NT2/D1 (cell line): Measurements from ENCODE around the gene GSX1.

Experiments
- DNase-seq: peaks from one replicate; pipeline ENCODE4 v3.0.0-alpha.2; 2011; ENCODE audit warnings: low read depth, low spot score
- H3K27me3 ChIP-seq: 2 replicates; pipeline ENCODE4 v1.6.0; 2011; ENCODE audit warnings: mild to moderate bottlenecking; ENCODE audit not compliant: insufficient read length, insufficient read depth
- H3K36me3 ChIP-seq: 2 replicates; pipeline ENCODE4 v1.6.1; 2011; ENCODE audit warnings: mild to moderate bottlenecking, low read length, mixed read lengths; ENCODE audit not compliant: insufficient read depth, insufficient read length
- H3K4me1 ChIP-seq: 2 replicates; pipeline ENCODE4 v1.5.1; 2011; ENCODE audit not compliant: insufficient read depth, insufficient read length
- H3K4me3 ChIP-seq: 2 replicates; pipeline ENCODE4 v1.5.1; 2011; ENCODE audit warnings: low read depth; ENCODE audit not compliant: insufficient read length
- H3K9ac ChIP-seq: 2 replicates; pipeline ENCODE4 v1.6.0; 2011; ENCODE audit warnings: low read depth; ENCODE audit not compliant: insufficient read length
- H3K9me3 ChIP-seq: 2 replicates; pipeline ENCODE4 v1.5.1; 2011; ENCODE audit warnings: mild to moderate bottlenecking, low read length; ENCODE audit not compliant: insufficient read depth
- SUZ12 ChIP-seq: IDR thresholded peaks from 2 replicates; pipeline ENCODE4 v1.6.1; 2011; ENCODE audit not compliant: insufficient read length, insufficient read depth; ENCODE audit errors: extremely low read depth
- YY1 ChIP-seq: IDR thresholded peaks from 2 replicates; pipeline ENCODE4 v1.6.1; 2011; ENCODE audit not compliant: insufficient read length, insufficient read depth
- ZNF274 ChIP-seq: IDR thresholded peaks from 2 replicates; pipeline ENCODE4 v1.6.1; 2011; ENCODE audit warnings: mild to moderate bottlenecking, low read depth, low read length

GSX1 gene

DNA sequence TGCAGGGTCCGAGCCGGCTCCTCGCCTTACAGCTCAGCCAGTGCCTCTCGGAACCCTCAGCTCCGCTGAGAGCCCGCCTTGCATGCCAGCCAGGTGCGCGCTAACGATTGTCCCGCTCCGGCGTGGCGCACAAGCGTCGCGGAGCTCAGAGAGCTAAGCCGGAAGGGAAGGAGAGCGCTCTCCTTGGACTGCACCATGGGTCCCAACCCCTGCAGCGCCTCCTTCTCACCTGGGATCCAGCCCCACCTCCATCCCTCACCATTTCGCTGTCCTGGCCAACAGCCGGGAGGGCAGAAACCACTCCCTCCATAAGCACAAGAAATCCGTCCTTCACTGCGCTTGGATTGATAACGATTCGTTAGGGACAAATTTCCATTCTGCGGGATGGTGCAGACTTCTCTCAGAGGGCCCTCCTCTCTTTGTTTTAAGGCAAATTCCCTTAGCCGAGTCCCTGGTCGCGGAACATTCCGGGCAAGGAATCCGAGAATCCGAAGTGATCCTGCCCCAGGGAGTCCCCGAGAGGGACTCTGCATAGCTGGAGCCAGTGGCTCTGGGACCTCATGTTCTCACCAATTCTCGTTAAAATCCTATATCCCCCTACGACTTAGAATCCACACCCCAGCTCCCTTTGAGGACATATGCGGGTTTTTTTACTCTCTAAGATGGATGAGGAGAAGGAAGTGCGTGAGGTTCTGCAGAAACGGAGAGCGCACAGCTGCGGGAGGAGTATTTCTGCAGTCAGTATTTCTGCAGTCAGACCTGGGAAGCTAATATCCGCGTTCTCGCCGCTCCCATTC, 2.8 kb downstream of the GSX1 start:
- Histone ChIP-seq H3K27me3 (peaks cover 99% of the 10 kb centered on the region), H3K9ac (no peak overlapping the region), H3K36me3 (no peaks in the 10 kb centered on the region), H3K4me1 (peaks cover 10% of the 10 kb centered on the region), H3K4me3 (no peak overlapping the region), H3K9me3 (no peaks in the 10 kb centered on the region)
- DNase-seq = no peak
- no peak for TF ChIP-seq YY1

DNA sequence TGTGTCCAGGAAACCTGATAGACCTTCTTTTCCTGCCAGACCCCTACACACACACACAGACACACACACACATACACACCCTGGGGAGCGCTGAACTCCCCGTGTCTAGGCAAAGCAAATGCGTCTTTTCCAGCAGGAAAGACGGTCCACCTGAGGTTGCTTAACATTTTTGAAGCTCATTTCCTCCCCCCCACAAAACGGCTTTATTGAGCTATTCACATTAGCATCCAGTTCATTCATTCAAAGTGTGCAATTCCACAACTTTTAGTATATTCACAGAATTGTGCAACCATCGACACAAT, 3.4 kb downstream of the GSX1 start:
- Histone ChIP-seq H3K4me3 (no peak overlapping the region), H3K27me3 (peaks cover 100% of the 10 kb centered on the region), H3K9me3 (no peaks in the 10 kb centered on the region), H3K9ac (no peak overlapping the region), H3K4me1 (peaks cover 10% of the 10 kb centered on the region), H3K36me3 (no peaks in the 10 kb centered on the region)
- TF ChIP-seq SUZ12 (peak; percentile 46), ZNF274 (no peak)
- no peak for DNase-seq

DNA sequence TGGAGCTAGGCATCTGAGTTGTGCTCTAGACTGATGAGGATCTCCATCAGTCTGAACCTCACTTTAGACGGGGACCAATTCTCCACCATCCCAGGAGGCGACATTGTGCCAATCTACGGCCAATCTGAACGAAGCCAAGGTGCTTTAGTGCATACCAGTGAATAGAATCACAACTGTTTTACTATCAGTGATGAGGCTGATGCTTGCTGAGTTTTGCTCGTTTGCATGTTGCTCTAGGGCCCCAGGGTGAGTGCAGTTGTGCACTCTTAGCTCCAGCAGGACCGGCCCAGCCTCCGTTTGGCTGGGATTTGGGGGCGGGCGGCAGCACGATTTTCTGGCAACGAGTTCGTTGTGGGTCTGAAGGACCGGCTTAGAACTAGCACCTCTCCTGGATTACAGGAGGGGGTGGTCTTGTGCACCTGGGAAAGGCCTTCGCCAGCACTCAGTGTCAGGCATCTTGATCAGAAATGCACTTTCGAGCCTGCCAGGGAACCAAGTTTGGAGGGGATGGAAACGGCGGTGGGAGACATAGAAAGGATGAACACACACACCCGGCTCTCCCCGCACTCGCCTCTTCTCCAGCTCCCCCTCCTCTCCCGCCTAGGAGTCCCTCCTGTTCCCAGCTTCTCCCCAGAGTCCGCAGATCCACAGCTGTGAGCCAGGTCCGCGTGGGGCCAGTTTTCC, 4.4 kb downstream of the GSX1 start:
- Histone ChIP-seq H3K4me1 (peaks cover 10% of the 10 kb centered on the region), H3K36me3 (no peaks in the 10 kb centered on the region), H3K27me3 (peaks cover 99% of the 10 kb centered on the region), H3K4me3 (peak overlapping the region; percentile 15), H3K9ac (peak overlapping the region; percentile 32), H3K9me3 (no peaks in the 10 kb centered on the region)
- no peak for DNase-seq
- TF ChIP-seq SUZ12 (no peak), ZNF274 (no peak), YY1 (no peak)

DNA sequence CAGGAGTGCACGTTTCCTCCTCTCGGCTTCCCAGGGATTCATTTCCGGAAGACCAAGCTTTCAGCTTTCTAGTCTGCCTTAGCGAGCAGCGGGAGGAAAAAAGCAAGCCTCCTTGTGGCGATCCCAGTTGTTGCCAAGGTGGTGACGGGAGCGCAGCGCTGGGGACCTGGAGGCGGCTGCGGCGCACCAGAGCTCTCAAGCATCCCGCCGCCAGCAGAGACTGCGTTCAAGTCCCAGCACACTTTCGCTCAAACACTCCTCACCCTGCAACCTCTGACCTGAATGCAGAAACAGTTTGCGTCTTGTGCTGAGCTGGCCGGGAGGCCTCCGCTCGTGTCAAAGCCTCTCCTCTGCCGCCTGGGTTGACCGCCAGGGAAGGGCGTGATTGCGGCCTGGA, 4.9 kb downstream of the GSX1 start:
- H3K36me3 ChIP-seq = no peaks in the 10 kb centered on the region
- H3K9ac ChIP-seq = peak overlapping the region; percentile 32
- H3K9me3 ChIP-seq = no peaks in the 10 kb centered on the region
- peaks cover 10% of the 10 kb centered on the region for H3K4me1 ChIP-seq
- peak; percentile 57 for DNase-seq
- H3K27me3 ChIP-seq = peaks cover 96% of the 10 kb centered on the region
- H3K4me3 ChIP-seq = peak overlapping the region; percentile 15
- TF ChIP-seq YY1 (no peak), ZNF274 (no peak), SUZ12 (peak; percentile 75)

DNA sequence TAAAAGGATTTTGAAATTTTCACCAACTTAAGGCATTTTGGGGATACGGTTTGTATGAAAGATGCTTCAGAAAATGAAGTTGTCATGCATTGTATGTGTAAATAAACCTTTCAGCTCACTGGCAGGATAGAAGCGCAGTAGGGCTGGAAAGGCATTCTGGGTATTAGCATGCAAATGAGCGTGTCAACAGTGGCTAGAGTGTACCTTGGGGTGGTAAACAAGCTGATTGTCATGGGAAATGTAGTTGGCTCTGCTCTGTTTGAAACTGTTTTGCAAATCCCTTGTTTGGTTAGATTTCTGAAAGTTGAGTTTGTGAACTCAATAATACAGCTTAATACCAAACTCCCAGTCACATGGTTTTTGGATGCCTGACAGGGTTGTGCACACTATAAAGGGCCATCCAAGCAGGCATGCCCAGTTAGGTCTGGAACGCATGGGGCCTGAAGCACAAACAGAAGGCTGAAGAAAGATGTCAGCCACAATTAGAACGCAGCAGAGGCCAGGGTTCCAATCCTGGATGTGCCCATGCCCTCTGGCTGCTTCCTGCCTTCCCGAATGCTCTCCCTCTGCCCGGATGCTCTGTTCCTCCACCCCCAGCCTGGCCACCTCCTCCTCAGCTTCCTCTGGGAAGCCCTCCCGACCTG, 14.6 kb downstream of the GSX1 start:
- no peak overlapping the region for H3K9ac ChIP-seq
- TF ChIP-seq ZNF274 (no peak), SUZ12 (no peak), YY1 (no peak)

DNA sequence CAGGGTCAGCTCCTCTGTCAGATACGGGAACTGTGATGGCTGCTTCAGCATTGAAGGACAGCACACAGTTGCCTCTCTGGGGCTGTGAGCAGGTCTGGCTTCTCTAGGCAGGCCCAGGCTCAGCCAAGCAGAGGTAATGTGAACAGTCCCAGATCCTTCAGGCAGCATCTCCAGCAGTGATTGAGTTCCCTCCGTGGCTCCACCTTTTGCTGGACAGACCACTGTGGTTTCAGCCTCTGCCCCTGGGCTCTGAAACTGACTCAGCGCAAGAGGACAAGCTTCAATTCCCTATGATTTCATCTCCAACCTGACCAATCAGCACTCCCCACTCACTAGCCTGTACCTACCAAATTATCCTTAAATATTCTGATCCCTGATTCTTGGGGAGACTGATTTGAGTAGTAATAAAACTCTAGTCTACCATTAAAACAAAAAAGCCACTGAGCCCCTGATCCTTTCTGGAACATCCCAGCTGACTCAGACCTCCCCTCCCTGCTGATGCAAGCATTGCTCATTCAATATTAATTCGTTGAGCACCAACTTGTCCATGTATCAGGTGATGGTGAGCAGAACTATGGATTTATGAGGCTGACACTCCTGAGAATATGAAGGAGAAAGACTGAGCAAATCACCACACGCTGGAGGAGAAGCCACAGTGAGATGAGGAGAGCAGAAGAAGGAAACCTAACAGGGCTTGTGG, 16.7 kb downstream of the GSX1 start:
- Histone ChIP-seq H3K9ac (no peak overlapping the region), H3K4me3 (no peak overlapping the region), H3K9me3 (no peaks in the 10 kb centered on the region), H3K4me1 (peaks cover 10% of the 10 kb centered on the region), H3K27me3 (peaks cover 15% of the 10 kb centered on the region), H3K36me3 (no peaks in the 10 kb centered on the region)
- DNase-seq = no peak
- no peak for TF ChIP-seq ZNF274
- no peak for TF ChIP-seq YY1

More for the DNA sequence above, 14.6 kb downstream of the GSX1 start:
- H3K27me3 ChIP-seq = peaks cover 12% of the 10 kb centered on the region
- no peak overlapping the region for H3K4me3 ChIP-seq
- no peaks in the 10 kb centered on the region for H3K36me3 ChIP-seq
- H3K9me3 ChIP-seq = no peaks in the 10 kb centered on the region
- H3K4me1 ChIP-seq = peaks cover 10% of the 10 kb centered on the region
- DNase-seq = no peak

DNA sequence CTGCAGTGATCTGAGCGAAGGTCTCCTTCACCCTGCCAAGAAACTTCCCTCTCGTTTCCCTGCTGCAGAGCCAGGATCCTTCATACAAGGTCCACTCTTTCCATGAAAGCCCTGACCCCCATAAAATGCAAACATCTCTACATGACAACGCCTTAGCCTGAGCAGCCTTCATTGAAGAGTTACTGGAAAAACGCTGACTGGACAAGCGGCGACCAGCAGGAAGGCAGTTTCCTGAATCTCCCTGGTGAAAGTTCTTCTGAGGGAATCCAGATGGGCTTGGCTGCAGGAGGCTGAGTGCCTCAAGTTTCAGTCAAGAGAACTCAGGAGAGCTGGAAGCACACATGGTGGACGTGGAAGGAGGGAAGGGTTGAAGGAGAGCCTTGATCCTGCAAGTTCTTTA, 17.7 kb downstream of the GSX1 start:
- TF ChIP-seq SUZ12 = no peak
- no peak for TF ChIP-seq YY1
- no peak for TF ChIP-seq ZNF274
- H3K4me1 ChIP-seq = peaks cover 10% of the 10 kb centered on the region
- H3K27me3 ChIP-seq = peaks cover 22% of the 10 kb centered on the region
- no peak for DNase-seq
- no peak overlapping the region for H3K9ac ChIP-seq
- no peaks in the 10 kb centered on the region for H3K36me3 ChIP-seq
- H3K9me3 ChIP-seq = no peaks in the 10 kb centered on the region
- H3K4me3 ChIP-seq = no peak overlapping the region

DNA sequence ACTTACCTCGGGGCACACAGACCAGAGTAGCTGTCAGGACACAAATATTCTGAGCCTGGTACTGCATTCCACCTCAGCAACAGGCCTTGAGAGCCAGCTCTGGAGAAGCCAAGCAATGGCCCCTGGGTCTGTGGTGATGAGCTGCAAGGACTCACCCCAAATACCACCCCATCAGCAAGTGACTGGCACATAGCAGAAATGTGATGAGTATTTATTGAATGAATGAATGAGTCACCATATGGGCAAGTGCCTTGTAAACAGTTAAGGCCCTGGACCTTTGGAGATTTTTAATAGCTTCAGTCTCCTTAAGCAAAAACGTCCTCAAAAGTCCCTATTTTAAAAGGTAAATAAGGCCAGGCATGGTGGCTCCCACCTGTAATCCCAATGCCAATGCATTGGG, 18.2 kb downstream of the GSX1 start:
- no peaks in the 10 kb centered on the region for H3K9me3 ChIP-seq
- no peak overlapping the region for H3K9ac ChIP-seq
- H3K27me3 ChIP-seq = peaks cover 22% of the 10 kb centered on the region
- peaks cover 10% of the 10 kb centered on the region for H3K4me1 ChIP-seq
- TF ChIP-seq SUZ12 (no peak), YY1 (no peak), ZNF274 (no peak)
- DNase-seq = no peak
- no peak overlapping the region for H3K4me3 ChIP-seq
- no peaks in the 10 kb centered on the region for H3K36me3 ChIP-seq
